VCaP (cell line): Measurements from ENCODE around the gene SORCS1.
"Not testable (repeated sequence)": the region's sequence is repeated elsewhere in the genome, so short reads cannot be mapped to it uniquely, and the experiment has no call there.

Source experiments
- H3K27ac ChIP-seq: fragments of 450-650 bp; 2 replicates; pipeline ENCODE4 v1.5.1; 2017
- TF ChIP-seq, protein P1 (sequence below): fragments of 450-650 bp; conservative IDR thresholded peaks from 2 replicates; pipeline ENCODE4 v1.5.1; 2017; ENCODE audit warnings: mild to moderate bottlenecking, moderate library complexity

Gene SORCS1

DNA sequence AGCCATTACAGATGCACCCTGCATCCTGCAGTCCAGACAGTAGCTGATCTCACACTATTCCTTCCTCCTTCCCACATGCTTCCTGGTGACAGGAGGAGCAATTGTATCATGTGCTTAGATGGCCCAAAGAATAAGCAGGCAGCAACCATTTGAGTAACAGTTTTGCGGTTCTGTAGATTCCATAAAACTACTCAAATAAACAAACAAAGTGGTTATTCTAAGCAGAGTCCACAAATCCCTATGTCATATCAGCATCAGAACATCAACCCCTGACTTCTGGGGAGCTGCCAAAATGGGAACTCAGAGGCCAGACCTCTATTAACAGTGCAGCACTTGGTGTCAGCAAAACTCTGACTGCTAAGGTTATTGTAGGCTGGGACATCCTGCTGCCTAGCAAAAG, 226.0 kb downstream of the SORCS1 start:
- TF ChIP-seq, protein P1, sequence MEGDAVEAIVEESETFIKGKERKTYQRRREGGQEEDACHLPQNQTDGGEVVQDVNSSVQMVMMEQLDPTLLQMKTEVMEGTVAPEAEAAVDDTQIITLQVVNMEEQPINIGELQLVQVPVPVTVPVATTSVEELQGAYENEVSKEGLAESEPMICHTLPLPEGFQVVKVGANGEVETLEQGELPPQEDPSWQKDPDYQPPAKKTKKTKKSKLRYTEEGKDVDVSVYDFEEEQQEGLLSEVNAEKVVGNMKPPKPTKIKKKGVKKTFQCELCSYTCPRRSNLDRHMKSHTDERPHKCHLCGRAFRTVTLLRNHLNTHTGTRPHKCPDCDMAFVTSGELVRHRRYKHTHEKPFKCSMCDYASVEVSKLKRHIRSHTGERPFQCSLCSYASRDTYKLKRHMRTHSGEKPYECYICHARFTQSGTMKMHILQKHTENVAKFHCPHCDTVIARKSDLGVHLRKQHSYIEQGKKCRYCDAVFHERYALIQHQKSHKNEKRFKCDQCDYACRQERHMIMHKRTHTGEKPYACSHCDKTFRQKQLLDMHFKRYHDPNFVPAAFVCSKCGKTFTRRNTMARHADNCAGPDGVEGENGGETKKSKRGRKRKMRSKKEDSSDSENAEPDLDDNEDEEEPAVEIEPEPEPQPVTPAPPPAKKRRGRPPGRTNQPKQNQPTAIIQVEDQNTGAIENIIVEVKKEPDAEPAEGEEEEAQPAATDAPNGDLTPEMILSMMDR: no peak

DNA sequence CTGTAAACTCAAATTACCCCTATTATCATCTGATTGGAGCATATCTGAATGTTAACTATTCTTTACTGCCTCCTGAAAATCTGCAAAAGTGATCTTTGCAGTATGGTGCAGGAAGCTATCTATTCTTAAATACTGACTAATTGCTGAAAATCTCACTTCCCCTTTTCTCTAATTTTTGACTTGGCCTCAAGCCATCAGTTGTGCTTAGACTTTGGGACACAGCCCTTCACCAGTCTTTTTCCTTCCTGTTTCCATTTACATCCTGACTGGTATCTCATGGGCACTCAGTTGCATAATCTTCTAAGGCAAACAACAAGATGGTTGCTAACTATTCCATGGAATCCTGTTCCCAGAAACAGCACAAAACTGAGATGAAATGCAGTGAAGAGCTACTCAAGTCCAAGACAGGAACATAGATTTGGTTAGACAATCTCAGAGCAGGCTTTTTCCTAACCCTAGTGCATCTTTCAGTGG, 228.5 kb downstream of the SORCS1 start:
- TF ChIP-seq, protein P1: no peak
- H3K27ac ChIP-seq: no peak overlapping the region

More for the DNA sequence above, 226.0 kb downstream of the SORCS1 start:
- no peak overlapping the region for H3K27ac ChIP-seq

DNA sequence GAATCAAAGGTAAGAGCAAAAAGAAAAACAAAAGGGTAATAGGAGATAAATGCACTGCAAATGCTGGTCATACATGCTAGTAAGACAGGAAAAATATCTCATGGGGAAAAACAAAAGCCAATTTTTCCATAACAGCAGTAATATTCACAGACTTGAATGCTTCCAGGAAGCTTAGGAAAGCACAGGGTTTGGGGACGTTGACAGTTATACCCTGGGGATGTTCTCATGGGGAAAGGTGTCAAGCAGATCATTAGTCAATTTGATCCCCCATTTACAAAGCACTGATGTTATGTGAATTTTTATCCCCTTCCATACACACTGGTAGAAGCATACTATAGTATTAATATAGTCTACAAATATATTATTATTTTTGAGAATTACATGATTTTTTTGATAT, 232.7 kb downstream of the SORCS1 start:
- no peak overlapping the region for H3K27ac ChIP-seq
- TF ChIP-seq, protein P1: no peak

DNA sequence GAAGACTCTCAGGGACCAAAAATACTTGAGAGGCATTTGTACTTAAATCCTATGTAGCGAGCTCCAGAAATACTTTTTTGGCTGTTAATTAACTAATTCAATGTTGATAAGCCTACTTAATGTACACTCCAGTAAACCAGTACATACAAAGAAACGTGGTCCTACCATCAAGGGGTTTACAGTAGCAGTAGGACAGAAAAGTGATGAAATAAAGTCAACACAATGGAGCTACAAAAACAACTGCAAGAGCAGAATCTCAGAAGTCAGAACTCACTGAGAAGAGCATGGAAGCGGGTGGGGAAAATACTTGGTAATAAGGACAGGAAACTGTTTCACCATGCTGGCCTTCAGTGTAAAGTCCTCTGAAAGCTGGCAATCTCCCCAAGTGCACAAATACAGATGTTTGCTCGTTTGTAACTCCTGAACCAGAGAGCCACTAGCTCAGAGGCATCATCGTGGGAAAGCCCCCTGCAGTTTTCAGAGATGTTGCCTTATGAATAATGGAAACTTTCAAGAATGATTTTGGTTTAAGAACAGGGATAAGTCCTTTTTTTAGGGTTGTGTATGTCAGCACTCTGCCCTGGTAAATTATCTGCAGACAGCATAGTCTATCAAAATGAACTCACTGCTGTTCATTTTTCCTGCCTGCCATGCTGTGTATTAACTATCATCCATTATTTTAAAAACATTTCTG, 233.2 kb downstream of the SORCS1 start:
- TF ChIP-seq, protein P1: no peak
- H3K27ac ChIP-seq: no peak overlapping the region

DNA sequence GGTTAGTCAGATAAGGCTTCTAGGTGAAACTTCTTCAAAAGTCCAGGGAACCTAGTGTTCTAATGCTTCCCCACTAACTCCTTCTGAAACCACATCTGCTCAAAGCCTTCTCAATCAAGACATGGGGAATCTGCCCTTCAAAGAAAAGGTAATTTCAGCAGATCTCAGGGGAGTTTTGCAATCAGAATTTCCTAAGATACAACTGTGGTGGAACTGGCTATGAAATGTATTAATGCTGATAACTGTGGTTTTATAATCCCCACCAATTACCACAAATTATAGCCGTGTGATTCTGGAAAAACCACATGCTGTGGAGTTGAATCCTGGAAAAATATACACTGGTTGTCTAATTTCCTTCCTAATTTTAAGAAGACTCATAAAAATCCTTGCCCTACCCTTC, 233.8 kb downstream of the SORCS1 start:
- H3K27ac ChIP-seq: no peak overlapping the region
- TF ChIP-seq, protein P1: no peak

DNA sequence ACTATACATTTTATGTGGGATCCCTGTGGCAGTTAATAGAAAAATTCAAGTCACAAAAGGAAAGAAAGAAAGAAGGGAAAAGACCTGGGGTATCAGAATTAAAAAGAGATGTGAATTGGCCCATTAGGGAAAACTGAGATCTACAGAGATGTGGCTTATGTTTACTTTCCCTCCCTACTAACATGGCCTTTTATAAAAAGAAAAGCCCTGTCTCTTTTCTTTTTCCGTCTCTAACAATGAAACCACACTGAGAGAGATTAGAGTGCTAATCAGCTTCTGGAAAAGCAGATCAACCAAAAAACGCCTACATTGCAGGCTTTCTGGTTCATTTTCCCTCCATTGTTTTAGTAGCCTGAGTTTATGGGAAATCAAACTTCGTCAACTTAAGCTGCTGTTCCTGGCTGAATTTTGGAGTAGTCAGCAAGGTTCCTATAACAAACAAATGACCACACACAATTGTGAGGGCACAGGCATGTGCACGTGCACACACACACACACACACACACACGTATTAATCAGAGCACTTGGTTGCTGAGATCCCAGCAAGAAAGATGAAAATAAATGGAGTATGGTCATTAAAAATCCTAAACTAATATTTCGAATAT, 235.1 kb downstream of the SORCS1 start:
- no peak overlapping the region for H3K27ac ChIP-seq
- TF ChIP-seq, protein P1: no peak

DNA sequence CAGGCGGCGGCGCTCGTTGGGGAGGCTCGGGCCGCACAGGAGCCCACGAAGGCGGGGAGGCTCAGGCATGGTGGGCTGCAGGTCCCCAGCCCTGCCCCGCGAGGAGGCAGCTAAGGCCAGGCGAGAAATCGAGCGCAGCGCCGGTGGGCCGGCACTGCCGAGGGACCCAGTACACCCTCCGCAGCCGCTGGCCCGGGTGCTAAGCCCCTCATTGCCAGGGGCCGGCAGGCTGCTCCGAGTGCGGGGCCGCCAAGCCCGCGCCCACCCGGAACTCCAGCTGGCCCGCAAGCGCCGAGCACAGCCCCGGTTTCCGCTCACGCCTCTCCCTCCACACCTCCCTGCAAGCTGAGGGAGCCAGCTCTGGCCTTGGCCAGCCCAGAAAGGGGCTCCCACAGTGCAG, 236.4 kb downstream of the SORCS1 start:
- H3K27ac ChIP-seq: not testable (repeated sequence)

DNA sequence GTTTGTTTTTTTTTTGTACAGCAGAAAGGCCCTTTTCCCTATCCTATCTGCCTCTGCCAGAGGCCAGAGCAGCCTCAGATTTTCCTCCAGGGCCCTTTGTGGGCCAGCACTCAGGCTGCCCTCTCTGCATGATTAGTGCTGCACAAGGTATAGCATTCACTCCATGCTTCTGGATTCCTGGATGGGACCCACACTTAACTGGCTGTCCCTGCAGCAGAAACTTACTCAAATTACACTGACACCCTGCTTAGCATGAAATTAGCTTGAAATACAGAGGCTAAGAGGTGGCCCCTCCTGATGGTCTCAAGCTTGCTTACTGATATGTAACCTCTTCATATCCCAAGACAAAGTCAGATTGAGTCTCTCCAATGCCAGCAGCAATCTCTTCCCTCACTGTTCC, 239.3 kb downstream of the SORCS1 start:
- TF ChIP-seq, protein P1: no peak
- H3K27ac ChIP-seq: no peak overlapping the region
